ENCODE results near the gene UNC119.
"Not testable (repeated sequence)": the region's sequence is repeated elsewhere in the genome, so short reads cannot be mapped to it uniquely, and the experiment has no call there.

UNC119 gene

GRCh38 chr17:28552176-28552999 is at the start of gene UNC119:
Gene UNC119 (minus strand): TSS chr17:28552624. CDS start chr17:28552557, 67 bp downstream.
- DNase-seq, result peak; percentile 91

GRCh38 chr17:28599311-28600184 is 47.1 kb upstream of the UNC119 start:
- peak; percentile 85 for DNase-seq

GRCh38 chr17:28598799-28599310 is 46.4 kb upstream of the UNC119 start, which contains the start of gene SPAG5:
Gene SPAG5 (minus strand): TSS chr17:28599025. CDS start chr17:28598946, 79 bp downstream.
- DNase-seq, result peak; percentile 94

GRCh38 chr17:28598389-28598788 is 46.0 kb upstream of the UNC119 start:
- no peak for DNase-seq

- no peak for DNase-seq
Measured at GRCh38 chr17:28597606-28598383, 45.4 kb upstream of the UNC119 start.

- DNase-seq, result no peak
Measured at GRCh38 chr17:28592260-28592659, 39.8 kb upstream of the UNC119 start.

GRCh38 chr17:28585851-28586250 is 33.4 kb upstream of the UNC119 start:
- no peak for DNase-seq

GRCh38 chr17:28584434-28584833 is 32.0 kb upstream of the UNC119 start:
- DNase-seq, result no peak

- no peak for DNase-seq
Measured at GRCh38 chr17:28582513-28582912, 30.1 kb upstream of the UNC119 start.

GRCh38 chr17:28580959-28581358 is 28.5 kb upstream of the UNC119 start:
- DNase-seq, result no peak

- DNase-seq, result no peak
Measured at GRCh38 chr17:28579526-28579925, 27.1 kb upstream of the UNC119 start.

GRCh38 chr17:28578246-28579195 is 26.1 kb upstream of the UNC119 start:
- DNase-seq, result no peak

- no peak for DNase-seq
Measured at GRCh38 chr17:28577466-28577824, 25.0 kb upstream of the UNC119 start.

GRCh38 chr17:28576758-28577465 is 24.5 kb upstream of the UNC119 start, which contains the start of gene ALDOC:
Gene ALDOC (minus strand): TSS chr17:28576895. CDS start chr17:28575532, 1,363 bp downstream.
- DNase-seq, result peak; percentile 63

- not testable (repeated sequence) for DNase-seq
Measured at GRCh38 chr17:28576016-28576415, 23.6 kb upstream of the UNC119 start.

- no peak for DNase-seq
Measured at GRCh38 chr17:28575126-28575795, 22.8 kb upstream of the UNC119 start.

GRCh38 chr17:28574526-28574925 is 22.1 kb upstream of the UNC119 start:
- no peak for DNase-seq

- DNase-seq, result no peak
Measured at GRCh38 chr17:28573966-28574480, 21.6 kb upstream of the UNC119 start.

- DNase-seq, result no peak
Measured at GRCh38 chr17:28573521-28573920, 21.1 kb upstream of the UNC119 start.

GRCh38 chr17:28573040-28573380 is 20.6 kb upstream of the UNC119 start:
- DNase-seq, result no peak
